IPS-18a (cell line): ENCODE measurements around the gene CAMSAP1.

Experiments used
- H3K27ac ChIP-seq: one replicate; pipeline ENCODE4 v1.5.1; 2013; ENCODE audit warnings: low read length
- H3K27me3 ChIP-seq: one replicate; pipeline ENCODE4 v1.6.1; 2013; ENCODE audit warnings: mild to moderate bottlenecking, low read length; ENCODE audit not compliant: control insufficient read depth, insufficient read depth
- H3K36me3 ChIP-seq: one replicate; pipeline ENCODE4 v1.6.1; 2013; ENCODE audit warnings: low read depth, low read length; ENCODE audit not compliant: control insufficient read depth
- H3K4me1 ChIP-seq: one replicate; pipeline ENCODE4 v1.6.1; 2013; ENCODE audit warnings: low read depth, low read length; ENCODE audit not compliant: control insufficient read depth
- H3K4me3 ChIP-seq: one replicate; pipeline ENCODE4 v1.5.1; 2013; ENCODE audit warnings: low read length
- H3K9ac ChIP-seq: one replicate; pipeline ENCODE4 v1.6.1; 2013; ENCODE audit warnings: mild to moderate bottlenecking, low read length, moderate library complexity
- H3K9me3 ChIP-seq: one replicate; pipeline ENCODE4 v1.6.1; 2013; ENCODE audit warnings: low read depth, low read length; ENCODE audit not compliant: control insufficient read depth

CAMSAP1 gene

GRCh38 chr9:135937521-135938489 is 30.5 kb upstream of the CAMSAP1 start:
- Histone ChIP-seq H3K4me3 (no peak overlapping the region), H3K9ac (no peak overlapping the region), H3K36me3 (peaks cover 35% of the 10 kb centered on the region), H3K27me3 (no peaks in the 10 kb centered on the region), H3K9me3 (no peaks in the 10 kb centered on the region), H3K4me1 (no peaks in the 10 kb centered on the region), H3K27ac (no peak overlapping the region)

- Histone ChIP-seq H3K36me3 (peaks cover 26% of the 10 kb centered on the region), H3K4me1 (no peaks in the 10 kb centered on the region), H3K27ac (no peak overlapping the region)
Measured at GRCh38 chr9:135933114-135933513, 25.8 kb upstream of the CAMSAP1 start.

GRCh38 chr9:135932656-135933055 is 25.3 kb upstream of the CAMSAP1 start:
- no peaks in the 10 kb centered on the region for H3K27me3 ChIP-seq
- H3K9ac ChIP-seq = no peak overlapping the region
- peaks cover 21% of the 10 kb centered on the region for H3K36me3 ChIP-seq
- H3K27ac ChIP-seq = no peak overlapping the region
- H3K4me3 ChIP-seq = no peak overlapping the region
- H3K4me1 ChIP-seq = no peaks in the 10 kb centered on the region
- H3K9me3 ChIP-seq = no peaks in the 10 kb centered on the region

More at GRCh38 chr9:135933114-135933513, 25.8 kb upstream of the CAMSAP1 start:
- H3K9me3 ChIP-seq = no peaks in the 10 kb centered on the region
- H3K27me3 ChIP-seq = no peaks in the 10 kb centered on the region
- no peak overlapping the region for H3K4me3 ChIP-seq
- no peak overlapping the region for H3K9ac ChIP-seq

- no peaks in the 10 kb centered on the region for H3K9me3 ChIP-seq
- H3K27ac ChIP-seq = no peak overlapping the region
- H3K9ac ChIP-seq = no peak overlapping the region
- H3K27me3 ChIP-seq = no peaks in the 10 kb centered on the region
- H3K4me1 ChIP-seq = no peaks in the 10 kb centered on the region
- no peak overlapping the region for H3K4me3 ChIP-seq
- H3K36me3 ChIP-seq = peaks cover 17% of the 10 kb centered on the region
Measured at GRCh38 chr9:135931349-135931820, 24.0 kb upstream of the CAMSAP1 start.

- no peak overlapping the region for H3K9ac ChIP-seq
- H3K27me3 ChIP-seq = no peaks in the 10 kb centered on the region
- H3K4me1 ChIP-seq = no peaks in the 10 kb centered on the region
- peaks cover 17% of the 10 kb centered on the region for H3K36me3 ChIP-seq
- no peaks in the 10 kb centered on the region for H3K9me3 ChIP-seq
- no peak overlapping the region for H3K27ac ChIP-seq
- no peak overlapping the region for H3K4me3 ChIP-seq
Measured at GRCh38 chr9:135930446-135931345, 23.4 kb upstream of the CAMSAP1 start.

GRCh38 chr9:135929656-135930445 is 22.5 kb upstream of the CAMSAP1 start:
- H3K27ac ChIP-seq = no peak overlapping the region

GRCh38 chr9:135928731-135929655 is 21.6 kb upstream of the CAMSAP1 start:
- Histone ChIP-seq H3K9ac (no peak overlapping the region), H3K4me3 (no peak overlapping the region), H3K36me3 (peaks cover 12% of the 10 kb centered on the region), H3K27me3 (no peaks in the 10 kb centered on the region), H3K9me3 (no peaks in the 10 kb centered on the region), H3K4me1 (no peaks in the 10 kb centered on the region), H3K27ac (no peak overlapping the region)

More at GRCh38 chr9:135929656-135930445, 22.5 kb upstream of the CAMSAP1 start:
- Histone ChIP-seq H3K27me3 (no peaks in the 10 kb centered on the region), H3K4me3 (no peak overlapping the region), H3K9ac (no peak overlapping the region), H3K36me3 (peaks cover 13% of the 10 kb centered on the region), H3K4me1 (no peaks in the 10 kb centered on the region), H3K9me3 (no peaks in the 10 kb centered on the region)

- Histone ChIP-seq H3K4me3 (no peak overlapping the region), H3K36me3 (peaks cover 10% of the 10 kb centered on the region), H3K4me1 (no peaks in the 10 kb centered on the region), H3K9me3 (no peaks in the 10 kb centered on the region), H3K27me3 (no peaks in the 10 kb centered on the region), H3K9ac (no peak overlapping the region), H3K27ac (no peak overlapping the region)
Measured at GRCh38 chr9:135928074-135928730, 20.9 kb upstream of the CAMSAP1 start.

GRCh38 chr9:135927195-135928013 is 20.1 kb upstream of the CAMSAP1 start:
- Histone ChIP-seq H3K4me3 (no peak overlapping the region), H3K36me3 (peaks cover 2% of the 10 kb centered on the region), H3K9ac (no peak overlapping the region)

More at GRCh38 chr9:135927195-135928013, 20.1 kb upstream of the CAMSAP1 start:
- no peaks in the 10 kb centered on the region for H3K27me3 ChIP-seq
- no peaks in the 10 kb centered on the region for H3K9me3 ChIP-seq
- no peak overlapping the region for H3K27ac ChIP-seq
- H3K4me1 ChIP-seq = no peaks in the 10 kb centered on the region
